GM12892 (cell line): Measurements from ENCODE around the gene ZDHHC11.
"Not testable (repeated sequence)": the region's sequence is repeated elsewhere in the genome, so short reads cannot be mapped to it uniquely, and the experiment has no call there.

ENCODE experiments used
- POLR2A ChIP-seq: IDR thresholded peaks from 2 replicates; pipeline ENCODE4 v1.6.1; 2011; ENCODE audit warnings: low read depth, low read length, control low read depth
- POLR2AphosphoS5 ChIP-seq: IDR thresholded peaks from 2 replicates; pipeline ENCODE4 v1.6.1; 2011; ENCODE audit warnings: low read depth, low read length, control low read depth
- TAF1 ChIP-seq: IDR thresholded peaks from 2 replicates; pipeline ENCODE4 v1.6.1; 2011; ENCODE audit warnings: low read depth, mild to moderate bottlenecking, control low read depth, low read length, borderline replicate concordance

GRCh38 chr5:843371-843770, 7.4 kb downstream of the ZDHHC11 start:
- not testable (repeated sequence) for TF ChIP-seq TAF1, POLR2A, POLR2AphosphoS5
